ENCODE results near the gene MED29. TPM values are rescaled to one million over a fixed set of nuclear protein-coding genes. Genes with fewer than 3 reads are reported as not detected.

The MED29 gene, protein sequence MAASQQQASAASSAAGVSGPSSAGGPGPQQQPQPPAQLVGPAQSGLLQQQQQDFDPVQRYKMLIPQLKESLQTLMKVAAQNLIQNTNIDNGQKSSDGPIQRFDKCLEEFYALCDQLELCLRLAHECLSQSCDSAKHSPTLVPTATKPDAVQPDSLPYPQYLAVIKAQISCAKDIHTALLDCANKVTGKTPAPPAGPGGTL
- 11.4 and 12.5 TPM in 2 replicates for total RNA-seq

DNA sequence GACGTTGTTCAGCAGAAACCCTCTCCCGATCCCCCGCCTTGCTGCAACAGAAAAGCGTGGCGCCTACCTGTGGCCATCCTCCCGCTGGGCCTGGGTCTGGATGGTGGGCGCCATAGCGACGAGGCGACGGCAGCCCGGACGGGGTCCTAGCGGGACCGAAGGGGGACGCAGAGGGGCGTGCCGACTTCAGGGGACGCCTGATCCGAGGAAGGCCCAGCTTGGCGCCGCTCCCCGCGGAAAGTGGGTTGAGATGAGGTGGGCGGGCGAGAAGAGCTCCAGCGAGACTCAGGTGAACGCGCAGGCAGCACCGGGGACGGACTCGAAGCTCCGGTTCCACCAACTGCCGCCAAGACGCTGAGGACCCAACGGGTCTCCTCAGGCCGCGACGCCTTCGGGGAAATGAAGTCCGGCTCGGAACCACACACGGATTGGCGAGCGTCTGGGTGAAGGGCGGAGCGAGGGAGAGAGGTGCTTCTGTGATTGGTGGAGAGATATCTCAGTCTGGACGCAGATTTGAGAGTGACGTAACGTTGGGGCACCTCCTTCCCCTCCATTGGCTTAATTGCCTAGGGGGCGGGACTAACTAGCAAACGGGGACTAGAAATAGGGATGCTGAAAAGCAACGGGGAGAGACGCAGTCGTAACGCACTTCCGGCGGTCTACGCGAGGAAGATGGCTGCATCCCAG is at the start of gene MED29, which contains the start of gene PAF1:
TSS of gene MED29 (plus strand) at position 628 of the 687 bp plus-strand sequence. CDS start at position 673, 45 bp downstream.
TSS of gene PAF1 (minus strand) at position 356 of the 687 bp plus-strand sequence. CDS start at position 114, 242 bp downstream.

DNA sequence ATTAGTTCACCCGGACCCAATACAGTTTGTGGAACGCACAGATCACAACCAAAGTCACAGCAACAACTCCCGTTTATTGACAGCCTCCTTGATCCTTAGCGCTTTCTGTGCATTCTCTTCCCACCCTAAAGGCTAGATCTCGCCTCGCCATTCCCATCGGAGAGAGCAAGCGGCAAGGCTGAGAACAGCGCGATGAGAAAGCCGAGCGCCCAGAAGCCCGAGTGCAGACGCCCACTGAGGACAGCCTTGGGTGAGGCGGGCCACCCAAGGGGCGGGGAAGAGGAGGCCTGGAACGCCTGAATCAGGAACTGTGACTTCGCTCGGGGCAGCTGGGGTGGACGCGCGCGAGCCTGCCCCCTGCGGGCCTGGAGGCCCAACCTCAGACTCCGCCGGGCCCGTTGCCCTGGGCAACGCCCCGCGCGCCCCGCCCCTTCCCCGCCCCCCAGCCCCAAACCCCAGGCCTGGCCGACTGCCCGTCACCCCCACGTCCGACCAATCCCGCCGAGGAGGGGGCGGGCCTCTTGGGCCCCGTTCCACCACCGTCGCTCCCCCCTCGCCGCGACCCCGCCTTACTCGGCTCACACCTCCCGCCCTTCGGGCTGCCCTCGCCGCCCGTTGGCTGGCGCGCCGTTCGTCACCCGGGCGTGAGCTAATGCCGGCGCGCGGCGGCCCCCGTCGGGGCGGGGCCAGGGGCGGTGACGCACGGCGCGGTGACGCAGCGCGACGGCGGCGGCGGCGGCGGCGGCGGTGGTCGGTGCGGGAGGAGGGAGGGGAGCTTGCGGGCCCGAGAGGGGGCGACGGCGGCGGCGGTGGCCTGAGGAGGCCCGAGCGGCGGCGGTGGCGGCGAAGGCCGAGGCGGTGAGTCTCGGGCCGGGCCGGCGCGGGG is 49.2 kb upstream of the MED29 start, which contains the start of gene SAMD4B:
TSS of gene SAMD4B (plus strand) at position 703 of the 886 bp plus-strand sequence. CDS start 14,473 bp downstream, outside the sequence.

DNA sequence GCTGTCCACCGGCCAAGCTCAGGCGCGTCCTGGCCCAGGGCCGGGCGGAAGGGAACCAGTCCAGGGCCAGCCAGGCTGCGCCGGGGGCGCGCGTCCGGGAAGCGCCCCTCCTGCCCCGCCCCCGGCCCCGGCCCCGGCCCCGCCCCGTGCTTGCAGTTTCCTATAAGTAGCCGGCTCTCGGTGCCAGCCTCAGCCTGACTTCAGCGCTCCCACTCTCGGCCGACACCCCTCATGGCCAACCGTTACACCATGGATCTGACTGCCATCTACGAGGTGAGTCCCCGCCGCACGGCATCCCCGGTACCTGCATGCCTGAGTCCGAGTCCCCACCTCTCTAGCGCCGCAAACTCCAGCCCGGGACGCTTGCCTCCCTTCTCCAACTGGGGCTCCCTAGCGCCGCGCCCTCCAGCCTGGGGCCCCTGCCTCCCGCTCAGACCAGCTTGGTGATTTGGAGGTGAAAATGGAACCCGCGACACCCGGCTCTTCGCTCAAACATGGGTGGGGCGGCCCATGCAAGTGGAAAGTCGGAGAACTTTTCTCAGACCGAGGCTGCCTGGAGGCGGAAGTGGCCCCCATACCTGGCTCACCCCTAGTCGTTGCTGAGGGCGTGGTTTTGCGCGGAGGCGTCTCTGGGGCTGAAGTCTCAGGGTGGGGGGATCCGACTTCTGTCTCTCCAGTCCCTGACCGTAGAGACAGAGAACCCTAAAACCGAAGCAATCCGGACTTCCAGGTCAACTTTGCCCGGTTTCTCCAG is 15.7 kb downstream of the MED29 start, which contains the start of gene ZFP36:
TSS of gene ZFP36 (plus strand) at position 192 of the 754 bp plus-strand sequence. CDS start at position 250, 58 bp downstream.

DNA sequence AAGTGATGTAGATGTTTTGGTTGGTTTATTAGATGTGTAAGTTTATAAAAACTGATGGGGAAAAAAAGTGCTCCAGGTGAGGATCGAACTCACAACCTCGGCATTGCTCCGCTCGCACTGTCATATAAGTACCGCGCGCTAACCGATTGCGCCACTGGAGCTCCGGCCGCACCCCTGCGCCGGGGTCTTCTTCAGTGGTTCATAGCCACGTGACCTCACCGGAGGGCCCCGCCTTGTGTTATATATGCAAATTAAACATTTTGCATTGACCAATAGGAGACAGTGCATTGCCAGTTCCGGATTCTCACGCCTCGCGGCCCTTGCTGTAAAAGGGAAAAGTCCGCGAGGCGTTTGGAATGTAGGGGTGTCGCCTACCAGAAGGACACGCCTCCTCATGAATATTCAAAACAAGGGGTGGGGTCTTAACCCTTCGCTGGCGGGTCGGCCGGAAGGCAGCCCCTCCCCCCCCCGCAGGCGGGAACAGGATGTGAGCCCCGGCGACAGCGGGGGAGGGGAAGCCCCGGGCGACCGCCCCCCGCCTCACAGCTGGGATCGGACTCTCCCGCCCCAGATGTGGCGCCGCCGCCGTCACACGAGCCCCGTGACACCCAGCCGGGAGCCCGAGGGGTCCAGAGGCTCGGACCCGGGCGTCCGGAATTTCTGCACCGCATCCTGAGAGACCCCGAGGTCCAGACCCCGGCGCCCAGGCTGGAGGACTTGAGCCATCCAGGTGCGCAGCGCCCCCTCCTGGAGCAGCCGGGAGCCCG is 21.1 kb downstream of the MED29 start, which contains the start of gene PLEKHG2:
TSS of gene PLEKHG2 (plus strand) at position 570 of the 767 bp plus-strand sequence. CDS start 1,418 bp downstream, outside the sequence.

DNA sequence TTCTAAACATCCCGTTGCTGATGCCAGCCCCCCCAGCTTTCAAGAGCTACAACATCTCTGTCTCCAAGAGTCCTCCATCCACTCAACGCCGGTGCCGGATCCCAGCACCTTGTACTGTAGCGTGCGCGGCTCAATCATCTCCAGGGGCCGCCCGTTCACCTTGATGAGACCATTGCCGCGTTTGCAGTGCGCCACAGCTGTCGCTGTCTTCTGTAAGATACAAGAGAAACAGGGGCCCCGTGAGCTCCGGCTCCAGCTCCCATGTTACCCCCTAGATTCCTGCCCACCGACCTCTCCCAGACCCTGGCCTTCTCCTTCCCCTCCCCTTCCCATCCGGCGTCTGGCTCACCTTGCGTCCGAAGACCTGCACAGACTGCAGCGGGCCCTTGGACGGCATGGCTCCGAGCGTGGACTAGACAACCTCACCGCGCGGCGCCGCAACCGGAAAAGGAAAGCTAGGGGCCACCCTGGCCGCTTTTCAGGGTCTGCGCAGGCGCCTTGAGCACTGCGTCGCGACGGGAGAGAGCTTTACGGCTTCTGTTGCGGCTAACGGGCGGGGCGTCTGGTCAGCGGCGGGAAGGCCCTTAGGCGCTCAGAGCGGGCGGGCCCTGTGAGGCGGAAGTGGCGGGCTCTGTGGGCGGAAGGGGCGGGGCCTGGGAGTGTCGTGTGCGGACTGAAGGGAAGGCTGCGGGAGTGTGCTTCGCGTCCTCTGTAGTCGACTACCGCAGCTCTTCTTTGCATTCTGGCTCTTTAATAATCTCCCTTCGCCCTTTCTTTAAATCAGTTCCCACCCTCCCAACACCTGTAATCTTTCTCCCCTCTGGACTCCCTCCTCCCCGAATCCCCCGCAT is 44.5 kb downstream of the MED29 start, which contains the start of gene RPS16:
TSS of gene RPS16 (minus strand) at position 451 of the 851 bp plus-strand sequence. CDS start at position 397, 54 bp downstream.

DNA sequence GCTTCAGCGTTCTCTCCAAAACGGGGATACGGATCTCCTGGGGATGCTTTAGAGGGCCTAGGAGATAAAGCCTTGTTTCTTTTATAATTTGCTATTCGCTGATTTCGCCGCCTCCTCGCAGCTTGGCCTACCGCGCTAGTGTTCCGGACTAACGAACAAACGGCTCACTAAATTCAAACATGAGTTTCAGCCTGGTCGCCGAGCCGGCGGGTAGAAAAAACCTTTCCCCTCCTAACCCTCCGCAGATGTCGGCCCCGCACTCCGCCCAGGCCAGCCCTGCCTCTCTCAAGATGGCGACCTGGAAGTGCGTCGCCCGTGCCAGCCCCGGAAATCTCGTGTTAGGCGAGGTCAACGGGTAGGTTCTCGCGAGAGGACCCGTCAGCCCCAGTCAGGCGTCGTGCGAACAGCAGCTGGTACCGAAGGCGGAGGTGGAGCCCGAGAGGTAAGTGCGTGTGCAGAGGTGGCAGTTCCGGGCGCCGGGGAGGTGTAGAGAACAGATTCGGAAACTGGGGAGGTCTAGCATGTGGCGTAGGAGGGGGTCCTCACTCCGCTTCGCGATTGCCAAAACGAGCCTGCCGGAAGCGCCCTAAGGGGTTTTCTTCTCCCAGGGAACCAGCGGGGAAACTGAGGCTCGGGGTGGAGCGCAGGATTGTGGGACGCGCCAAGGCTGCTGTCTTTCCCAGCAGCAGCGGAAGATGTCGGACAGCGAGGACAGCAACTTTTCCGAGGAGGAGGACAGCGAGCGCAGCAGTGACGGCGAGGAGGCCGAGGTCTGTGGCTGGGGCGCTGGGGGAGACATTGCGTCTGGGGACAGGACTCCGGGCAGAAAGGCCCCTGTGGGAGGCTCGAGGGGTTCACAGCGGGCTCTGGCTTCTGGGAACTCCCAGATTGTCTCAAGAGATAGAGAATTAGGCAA is 54.3 kb downstream of the MED29 start, which contains the start of gene SUPT5H:
TSS of gene SUPT5H (plus strand) at position 387 of the 916 bp plus-strand sequence. CDS start at position 696, 309 bp downstream.

Other genes with a start within 250 kb of the MED29 start
- gene NCCRP1, start 194.4 kb upstream of the MED29 start, total RNA-seq, result not detected in 2 replicates
- gene SYCN, start 187.1 kb upstream of the MED29 start, total RNA-seq, result not detected in 2 replicates
- gene IFNL3, start 146.4 kb upstream of the MED29 start, total RNA-seq, result not detected in 2 replicates
- gene IFNL4, start 142.5 kb upstream of the MED29 start, total RNA-seq, result not detected in 2 replicates
- gene IFNL2, start 123.0 kb upstream of the MED29 start, total RNA-seq, result not detected in 2 replicates
- gene IFNL1, start 95.0 kb upstream of the MED29 start, total RNA-seq, result not detected in 2 replicates
- gene LRFN1, start 70.5 kb upstream of the MED29 start, total RNA-seq, result 0.22 and 0.43 TPM in 2 replicates
- 326 and 329 TPM in 2 replicates for gene GMFG, start 55.3 kb upstream of the MED29 start, total RNA-seq
- 21.3 and 27.1 TPM in 2 replicates for gene SAMD4B, start 49.0 kb upstream of the MED29 start, total RNA-seq
- gene PAF1, start 272 bp upstream of the MED29 start, total RNA-seq, result 23.8 and 24.8 TPM in 2 replicates
- 2.0 and 7.6 TPM in 2 replicates for gene ZFP36, start 15.5 kb downstream of the MED29 start, total RNA-seq
- 12.9 and 23.0 TPM in 2 replicates for gene PLEKHG2, start 21.3 kb downstream of the MED29 start, total RNA-seq
- gene RPS16, start 44.6 kb downstream of the MED29 start, total RNA-seq, result 108 and 134 TPM in 2 replicates
- gene SUPT5H, start 54.2 kb downstream of the MED29 start, total RNA-seq, result 37.2 and 42.9 TPM in 2 replicates
- 35.5 and 38.6 TPM in 2 replicates for gene TIMM50, start 89.5 kb downstream of the MED29 start, total RNA-seq
- 0.09 and 0.11 TPM in 2 replicates for gene DLL3, start 107.6 kb downstream of the MED29 start, total RNA-seq
- not detected in 2 replicates for gene SELENOV, start 123.8 kb downstream of the MED29 start, total RNA-seq
- gene EID2B, start 141.5 kb downstream of the MED29 start, total RNA-seq, result 2.9 and 5.3 TPM in 2 replicates
- 13.5 and 15.0 TPM in 2 replicates for gene EID2, start 148.8 kb downstream of the MED29 start, total RNA-seq
- gene LGALS13, start 211.1 kb downstream of the MED29 start, total RNA-seq, result not detected in 2 replicates